Suprapubic skin (tissue), 4 donors: ENCODE results near the gene HIVEP3. TPM values are rescaled to one million over a fixed set of nuclear protein-coding genes. Genes with fewer than 3 reads are reported as not detected.

Source experiments
- DNase-seq, 2 donors: peaks; one replicate each; pipeline ENCODE4 v3.0.0-alpha.2; 2019; ENCODE audit warnings: low spot score in 2 of 2
- H3K27ac ChIP-seq: fragments of 200-600 bp; sonication (generic); one replicate; pipeline ENCODE4 v1.5.1; 2019
- H3K27me3 ChIP-seq: fragments of 200-600 bp; sonication (generic); one replicate; pipeline ENCODE4 v1.5.1; 2019
- H3K36me3 ChIP-seq: fragments of 200-600 bp; sonication (generic); one replicate; pipeline ENCODE4 v1.5.1; 2019
- H3K4me1 ChIP-seq: fragments of 200-600 bp; sonication (generic); one replicate; pipeline ENCODE4 v1.5.1; 2019
- H3K4me3 ChIP-seq: fragments of 200-600 bp; sonication (generic); one replicate; pipeline ENCODE4 v1.5.1; 2019; ENCODE audit warnings: mild to moderate bottlenecking
- H3K9me3 ChIP-seq: fragments of 200-600 bp; sonication (generic); one replicate; pipeline ENCODE4 v1.5.1; 2019
- CTCF ChIP-seq, 2 donors: fragments of 200-600 bp in 1 of 2; fragments of 450-650 bp in 1 of 2; sonication (generic) in 1 of 2; IDR thresholded peaks; one replicate each; pipeline ENCODE4 v1.5.1; 2016 to 2019; ENCODE audit warnings: antibody characterized with exemption in 2 of 2, mild to moderate bottlenecking in 1 of 2, moderate library complexity in 1 of 2
- EP300 ChIP-seq: sonication (generic); formaldehyde crosslinking; IDR thresholded peaks from one replicate; pipeline ENCODE4 v1.6.1; 2017; ENCODE audit warnings: antibody characterized with exemption
- POLR2A ChIP-seq, 2 donors: fragments of 450-650 bp; IDR thresholded peaks; one replicate each; pipeline ENCODE4 v1.6.1; 2017; ENCODE audit warnings: antibody characterized with exemption in 2 of 2, mild to moderate bottlenecking in 2 of 2, moderate library complexity in 2 of 2
- POLR2AphosphoS5 ChIP-seq, 3 donors: sonication (generic); formaldehyde crosslinking; IDR thresholded peaks; one replicate each; pipeline ENCODE4 v1.6.1; 2017; ENCODE audit warnings: antibody characterized with exemption in 3 of 3
- WGBS: methylation state at CpG from one replicate; pipeline ENCODE4 v1.1.5; 2018; 5-methylcytosine and 5-hydroxymethylcytosine counted together
- total RNA-seq, 4 donors: library from RNA; depleted of rRNA; stranded (reverse); fragments of >200 nt; gene quantifications; one replicate each; pipeline ENCODE4 v1.1.0, GENCODE V29; 2016

HIVEP3 gene
- total RNA-seq, 4 donors from 2014 or later: 11.3 to 23.9 (median 18.3) TPM

DNA sequence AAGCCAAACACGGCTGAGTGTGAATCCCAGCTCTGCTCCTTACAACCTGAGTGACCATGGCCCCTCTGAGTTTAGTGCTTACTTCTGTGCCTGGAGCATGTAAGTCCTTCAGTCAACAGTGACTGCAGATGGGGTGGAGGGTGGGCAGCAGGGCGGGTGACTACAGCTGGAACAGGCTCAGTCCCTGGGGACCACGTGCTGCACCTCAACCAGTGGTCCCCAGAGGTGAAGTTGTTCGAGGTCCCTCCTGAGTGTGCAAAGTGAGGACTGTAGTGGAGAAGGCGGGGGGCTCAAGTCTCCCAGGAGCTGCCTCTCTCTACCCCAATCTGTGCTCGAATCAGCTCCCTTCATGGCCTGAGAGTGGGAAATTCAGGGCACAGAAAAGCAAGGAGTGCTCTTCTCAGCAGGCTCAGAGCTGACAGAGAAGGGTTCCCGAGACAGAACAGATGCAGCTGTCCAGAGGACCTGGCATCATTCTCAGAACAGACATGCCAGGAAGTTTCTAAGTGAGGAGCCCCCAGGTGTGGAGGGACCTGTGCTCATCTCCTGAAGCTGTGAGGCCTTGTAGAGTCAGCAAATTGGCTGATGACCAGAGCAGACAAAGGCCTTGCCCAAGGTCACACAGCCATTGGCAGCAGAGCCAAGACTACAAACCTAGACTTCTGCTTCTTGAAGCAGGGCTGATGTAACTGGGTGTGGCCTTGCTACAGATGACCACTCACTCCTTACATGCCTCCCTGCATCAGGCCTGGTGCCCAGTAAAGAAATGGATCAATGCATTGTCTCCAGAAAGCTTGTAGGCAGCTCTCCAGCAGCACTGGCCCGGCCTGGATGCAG is 372.5 kb downstream of the HIVEP3 start:
- 85% methylated on average over 5 of the region's 8 CpGs for WGBS

GRCh38 chr1:41542196-41542930 is 376.4 kb downstream of the HIVEP3 start:
- TF ChIP-seq POLR2AphosphoS5 (IDR thresholded peaks at IDR 0.05) (no peak), CTCF (IDR thresholded peaks at IDR 0.05) (no peak), EP300 (no peak), POLR2A (IDR thresholded peaks at IDR 0.05) (no peak)
- peak; percentile 37 for DNase-seq
- WGBS: 84% methylated on average over 12 of the region's 12 CpGs

More for the DNA sequence above, 372.5 kb downstream of the HIVEP3 start:
- Histone ChIP-seq H3K27me3 (no peaks in the 10 kb centered on the region), H3K9me3 (no peaks in the 10 kb centered on the region), H3K27ac (no peak overlapping the region), H3K36me3 (peaks cover 4% of the 10 kb centered on the region), H3K4me1 (no peaks in the 10 kb centered on the region), H3K4me3 (no peak overlapping the region)
- TF ChIP-seq POLR2AphosphoS5 (IDR thresholded peaks at IDR 0.05) (no peak), EP300 (no peak), CTCF (IDR thresholded peaks at IDR 0.05) (no peak)
- DNase-seq: peak; percentile 35 to 74

DNA sequence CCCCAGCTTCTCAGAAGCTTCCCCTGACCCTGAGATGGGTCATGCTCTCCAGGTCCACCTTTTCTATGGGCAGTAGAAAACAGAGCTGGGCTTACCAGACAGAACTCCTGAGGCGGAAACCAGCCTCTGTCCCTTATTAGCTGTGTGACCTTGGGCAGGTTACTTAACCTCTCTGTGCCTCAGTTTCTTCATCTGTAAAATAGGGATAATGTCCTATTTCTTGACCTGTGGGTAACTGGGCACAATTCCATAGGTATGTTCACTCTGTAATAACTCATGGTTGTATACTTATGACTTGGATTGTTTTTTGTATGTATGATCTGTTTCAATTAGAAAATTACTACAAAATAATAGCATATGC is 377.1 kb downstream of the HIVEP3 start:
- Histone ChIP-seq H3K27me3 (no peaks in the 10 kb centered on the region), H3K9me3 (no peaks in the 10 kb centered on the region), H3K4me3 (no peak overlapping the region), H3K4me1 (no peaks in the 10 kb centered on the region), H3K27ac (no peak overlapping the region), H3K36me3 (peaks cover 4% of the 10 kb centered on the region)
- TF ChIP-seq CTCF (IDR thresholded peaks at IDR 0.05) (no peak), EP300 (no peak), POLR2AphosphoS5 (IDR thresholded peaks at IDR 0.05) (no peak)
- WGBS: 100% methylated on average over 1 of the region's 1 CpG
- no peak for DNase-seq

More at GRCh38 chr1:41542196-41542930, 376.4 kb downstream of the HIVEP3 start:
- Histone ChIP-seq H3K27ac (no peak overlapping the region), H3K27me3 (no peaks in the 10 kb centered on the region), H3K36me3 (peaks cover 4% of the 10 kb centered on the region), H3K4me3 (no peak overlapping the region), H3K9me3 (no peaks in the 10 kb centered on the region), H3K4me1 (no peaks in the 10 kb centered on the region)

DNA sequence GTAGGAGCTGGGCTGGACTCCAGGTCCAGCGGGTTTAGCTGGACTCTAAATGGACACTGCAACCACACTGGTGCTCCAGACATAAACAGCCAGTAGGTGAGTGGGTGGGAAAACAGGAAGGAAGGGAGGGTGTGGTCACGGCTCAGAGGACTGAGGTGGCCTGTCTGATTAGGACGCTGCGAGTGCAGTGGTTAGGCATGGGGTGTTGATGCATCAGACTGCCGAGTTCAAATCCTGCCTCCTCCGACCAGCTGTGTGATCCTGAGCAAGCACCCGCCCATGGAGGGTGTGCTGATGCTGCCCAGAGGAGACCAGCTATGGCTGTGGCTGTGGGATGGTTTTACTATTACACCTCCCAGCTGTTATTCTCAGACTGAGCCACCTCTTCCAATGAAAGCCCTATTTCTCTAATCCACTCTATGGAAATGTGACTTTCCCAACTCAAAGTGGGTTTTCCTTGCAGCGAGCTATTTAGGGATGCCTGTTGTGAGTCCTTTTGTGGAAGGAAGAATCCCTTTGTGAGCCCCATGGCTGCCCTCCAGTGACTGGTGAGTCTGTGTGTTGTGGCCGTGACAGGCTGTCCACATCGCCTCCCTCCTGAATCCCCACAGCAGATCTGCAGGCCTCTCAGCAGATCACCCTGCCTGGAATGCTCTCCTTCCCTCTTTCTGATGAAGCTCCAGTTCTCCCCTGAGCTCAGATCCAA is 377.7 kb downstream of the HIVEP3 start:
- TF ChIP-seq EP300 (no peak), POLR2AphosphoS5 (IDR thresholded peaks at IDR 0.05) (no peak), CTCF (IDR thresholded peaks at IDR 0.05) (no peak), POLR2A (IDR thresholded peaks at IDR 0.05) (no peak)
- H3K27me3 ChIP-seq: no peaks in the 10 kb centered on the region
- H3K4me1 ChIP-seq: no peaks in the 10 kb centered on the region
- H3K36me3 ChIP-seq: peaks cover 4% of the 10 kb centered on the region
- no peak overlapping the region for H3K4me3 ChIP-seq
- 71% methylated on average over 10 of the region's 10 CpGs for WGBS
- H3K9me3 ChIP-seq: no peaks in the 10 kb centered on the region
- peak; percentile 48 to 66 for DNase-seq
- H3K27ac ChIP-seq: no peak overlapping the region
